ENCODE measurements around the gene ERAS. TPM values are rescaled to one million over a fixed set of nuclear protein-coding genes. Genes with fewer than 3 reads are reported as not detected.

Gene ERAS
- total RNA-seq, 1 experiment from 2014 or later, result not detected

DNA sequence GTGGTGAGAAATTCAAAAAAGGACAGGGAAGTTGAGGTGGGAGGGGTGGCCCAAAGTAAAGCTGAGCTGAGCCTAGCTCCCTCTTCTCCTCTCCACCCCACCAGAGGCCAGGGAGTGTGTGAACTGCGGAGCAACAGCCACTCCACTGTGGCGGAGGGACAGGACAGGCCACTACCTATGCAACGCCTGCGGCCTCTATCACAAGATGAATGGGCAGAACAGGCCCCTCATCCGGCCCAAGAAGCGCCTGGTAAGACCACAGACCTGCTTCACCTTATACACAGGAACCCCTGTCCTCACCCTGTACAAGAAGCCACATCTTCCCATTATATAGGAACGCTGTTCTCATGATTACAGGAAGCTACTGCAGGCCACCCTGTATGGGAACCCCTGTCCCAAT is 34.1 kb upstream of the ERAS start:
- no peaks in the 10 kb centered on the region for H3K9me3 ChIP-seq (ENCODE audit: low read depth, low read length, poor library complexity, severe bottlenecking)
- no peak overlapping the region for H3K27ac ChIP-seq (ENCODE audit: low read depth, low read length, poor library complexity, severe bottlenecking)
- POLR2A ChIA-PET (ENCODE audit: low non-redundant PET), result no interaction called here
- no peaks in the 10 kb centered on the region for H3K36me3 ChIP-seq (ENCODE audit: insufficient read depth, low read length, poor library complexity, severe bottlenecking)
- CTCF ChIA-PET, result interaction anchor here (0.5 kb wide), 1 partner anchor 253 kb away, joined by 6 read pairs; the partner anchor contains the start of gene TBC1D25
- no peak overlapping the region for H3K4me3 ChIP-seq (ENCODE audit: low read depth, low read length, poor library complexity, severe bottlenecking)
- BruUV-seq (replicated peaks), result no TSS peak
- no peaks in the 10 kb centered on the region for H3K27me3 ChIP-seq (replicated peaks; ENCODE audit: insufficient read depth, low read depth, low read length, poor library complexity)
- DNase-seq (ENCODE audit: low spot score), result no peak
- no peak for TF ChIP-seq EZH2 (IDR thresholded peaks at IDR 0.05; ENCODE audit: borderline replicate concordance, low read depth, low read length, poor library complexity, severe bottlenecking)
- TF ChIP-seq, protein P1, sequence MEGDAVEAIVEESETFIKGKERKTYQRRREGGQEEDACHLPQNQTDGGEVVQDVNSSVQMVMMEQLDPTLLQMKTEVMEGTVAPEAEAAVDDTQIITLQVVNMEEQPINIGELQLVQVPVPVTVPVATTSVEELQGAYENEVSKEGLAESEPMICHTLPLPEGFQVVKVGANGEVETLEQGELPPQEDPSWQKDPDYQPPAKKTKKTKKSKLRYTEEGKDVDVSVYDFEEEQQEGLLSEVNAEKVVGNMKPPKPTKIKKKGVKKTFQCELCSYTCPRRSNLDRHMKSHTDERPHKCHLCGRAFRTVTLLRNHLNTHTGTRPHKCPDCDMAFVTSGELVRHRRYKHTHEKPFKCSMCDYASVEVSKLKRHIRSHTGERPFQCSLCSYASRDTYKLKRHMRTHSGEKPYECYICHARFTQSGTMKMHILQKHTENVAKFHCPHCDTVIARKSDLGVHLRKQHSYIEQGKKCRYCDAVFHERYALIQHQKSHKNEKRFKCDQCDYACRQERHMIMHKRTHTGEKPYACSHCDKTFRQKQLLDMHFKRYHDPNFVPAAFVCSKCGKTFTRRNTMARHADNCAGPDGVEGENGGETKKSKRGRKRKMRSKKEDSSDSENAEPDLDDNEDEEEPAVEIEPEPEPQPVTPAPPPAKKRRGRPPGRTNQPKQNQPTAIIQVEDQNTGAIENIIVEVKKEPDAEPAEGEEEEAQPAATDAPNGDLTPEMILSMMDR (conservative IDR thresholded peaks at IDR 0.05; ENCODE audit: low read depth, low read length), result no peak
- no peaks in the 10 kb centered on the region for H3K4me1 ChIP-seq (ENCODE audit: insufficient read depth, low read length, poor library complexity, severe bottlenecking)
- intact Hi-C loops (cut with micrococcal nuclease; ENCODE audit: unreplicated experiment), result no loop called here

DNA sequence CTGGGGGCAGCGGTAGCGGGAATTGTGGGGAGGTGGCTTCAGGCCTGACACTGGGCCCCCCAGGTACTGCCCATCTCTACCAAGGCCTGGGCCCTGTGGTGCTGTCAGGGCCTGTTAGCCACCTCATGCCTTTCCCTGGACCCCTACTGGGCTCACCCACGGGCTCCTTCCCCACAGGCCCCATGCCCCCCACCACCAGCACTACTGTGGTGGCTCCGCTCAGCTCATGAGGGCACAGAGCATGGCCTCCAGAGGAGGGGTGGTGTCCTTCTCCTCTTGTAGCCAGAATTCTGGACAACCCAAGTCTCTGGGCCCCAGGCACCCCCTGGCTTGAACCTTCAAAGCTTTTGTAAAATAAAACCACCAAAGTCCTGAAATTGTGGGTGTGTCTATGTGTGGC is 32.4 kb upstream of the ERAS start:
- no peaks in the 10 kb centered on the region for H3K9me3 ChIP-seq (ENCODE audit: low read depth, low read length, poor library complexity, severe bottlenecking)
- POLR2A ChIA-PET (ENCODE audit: low non-redundant PET), result no interaction called here
- H3K36me3 ChIP-seq (ENCODE audit: insufficient read depth, low read length, poor library complexity, severe bottlenecking), result no peaks in the 10 kb centered on the region
- CTCF ChIA-PET, result no interaction called here
- no peak overlapping the region for H3K4me3 ChIP-seq (ENCODE audit: low read depth, low read length, poor library complexity, severe bottlenecking)
- H3K27ac ChIP-seq (ENCODE audit: low read depth, low read length, poor library complexity, severe bottlenecking), result no peak overlapping the region
- no TSS peak for BruUV-seq (replicated peaks)
- no peaks in the 10 kb centered on the region for H3K27me3 ChIP-seq (replicated peaks; ENCODE audit: insufficient read depth, low read depth, low read length, poor library complexity)
- DNase-seq (ENCODE audit: low spot score), result no peak
- TF ChIP-seq, protein P1 (conservative IDR thresholded peaks at IDR 0.05; ENCODE audit: low read depth, low read length), result no peak
- no peak for TF ChIP-seq EZH2 (IDR thresholded peaks at IDR 0.05; ENCODE audit: borderline replicate concordance, low read depth, low read length, poor library complexity, severe bottlenecking)
- intact Hi-C loops (cut with micrococcal nuclease; ENCODE audit: unreplicated experiment), result no loop called here
- H3K4me1 ChIP-seq (ENCODE audit: insufficient read depth, low read length, poor library complexity, severe bottlenecking), result no peaks in the 10 kb centered on the region

DNA sequence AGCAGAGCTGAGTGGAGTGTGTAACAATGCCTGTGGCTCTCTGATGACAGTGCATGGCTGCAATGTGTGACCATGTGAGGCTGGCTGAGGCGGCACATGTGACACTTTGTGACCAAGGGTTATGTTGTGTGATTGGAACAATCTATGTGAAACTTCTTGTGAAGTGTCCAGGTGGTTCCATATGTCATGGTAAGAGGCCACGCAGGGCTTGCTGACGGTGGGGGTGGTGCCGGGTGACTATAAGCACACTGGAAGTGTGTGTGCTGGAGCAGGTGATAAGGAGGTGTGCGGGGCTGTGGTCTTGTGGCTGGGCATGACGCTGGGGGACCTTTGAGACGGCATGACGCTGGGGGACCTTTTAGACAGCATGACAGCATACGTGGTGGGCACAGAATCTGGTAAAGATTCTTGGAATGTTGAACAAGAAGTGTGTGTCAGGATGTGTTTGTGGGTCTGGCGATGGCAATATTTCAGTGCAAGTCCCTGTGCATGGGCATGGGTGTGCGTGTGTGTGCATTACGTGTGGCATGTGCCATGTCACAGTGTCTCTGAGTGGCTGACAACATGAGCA is 31.9 kb upstream of the ERAS start:
- ChIA-PET CTCF (no interaction called here), POLR2A (ENCODE audit: low non-redundant PET) (no interaction called here)
- no peaks in the 10 kb centered on the region for H3K36me3 ChIP-seq (ENCODE audit: insufficient read depth, low read length, poor library complexity, severe bottlenecking)
- H3K9me3 ChIP-seq (ENCODE audit: low read depth, low read length, poor library complexity, severe bottlenecking), result no peaks in the 10 kb centered on the region
- no peaks in the 10 kb centered on the region for H3K4me1 ChIP-seq (ENCODE audit: insufficient read depth, low read length, poor library complexity, severe bottlenecking)
- BruUV-seq (replicated peaks), result no TSS peak
- no peak for DNase-seq (ENCODE audit: low spot score)
- intact Hi-C loops (cut with micrococcal nuclease; ENCODE audit: unreplicated experiment), result no loop called here
- TF ChIP-seq, protein P1 (conservative IDR thresholded peaks at IDR 0.05; ENCODE audit: low read depth, low read length), result no peak
- TF ChIP-seq EZH2 (IDR thresholded peaks at IDR 0.05; ENCODE audit: borderline replicate concordance, low read depth, low read length, poor library complexity, severe bottlenecking), result no peak
- no peak overlapping the region for H3K4me3 ChIP-seq (ENCODE audit: low read depth, low read length, poor library complexity, severe bottlenecking)
- no peak overlapping the region for H3K27ac ChIP-seq (ENCODE audit: low read depth, low read length, poor library complexity, severe bottlenecking)
- H3K27me3 ChIP-seq (replicated peaks; ENCODE audit: insufficient read depth, low read depth, low read length, poor library complexity), result no peaks in the 10 kb centered on the region

All from A673 (cell line).